ENCODE results near the gene MON1B. TPM values are rescaled to one million over a fixed set of nuclear protein-coding genes. Genes with fewer than 3 reads are reported as not detected.
A peak's percentile ranks its signal among the peaks of the same experiment; 100 is the strongest.

Gene MON1B
- total and polyA plus RNA-seq, 3 experiments from 2014 or later, result 55.0 to 60.2 (median 59.5) TPM

DNA sequence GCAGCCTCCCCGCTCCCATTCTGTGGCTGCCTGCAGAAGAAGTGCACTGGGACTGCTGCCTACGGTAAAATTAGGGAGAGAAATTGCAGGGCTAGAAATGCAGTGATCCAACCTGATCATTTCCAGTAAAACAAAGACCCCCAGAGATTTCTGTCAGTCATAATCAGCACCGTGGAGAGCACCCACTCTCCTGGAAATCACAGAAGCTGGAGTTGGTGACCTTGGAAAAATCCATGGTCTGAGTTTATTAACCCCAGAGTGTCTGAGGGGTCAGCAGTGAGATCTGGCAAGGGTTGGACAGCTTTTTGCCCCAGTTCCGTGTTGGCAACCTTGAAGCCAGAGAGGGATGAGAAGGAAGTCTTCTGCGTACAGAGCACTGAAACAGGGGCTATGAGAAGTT, 16.0 kb downstream of the MON1B start:
- no peaks in the 10 kb centered on the region for H3K36me3 ChIP-seq (ENCODE audit: insufficient read depth, low read length)
- Mint-ChIP-seq H3K4me3 (no peak overlapping the region), H3K36me3 (peaks cover 0 to 3% (median 3%) of the 10 kb centered on the region in 3 donors), H3K27me3 (peaks cover 0 to 3% of the 10 kb centered on the region in 2 donors), H3K4me1 (peaks cover 6% of the 10 kb centered on the region in 3 donors), H3K9me3 (no peaks in the 10 kb centered on the region), H3K27ac (no peak overlapping the region)
- H3K27ac ChIP-seq (ENCODE audit: low read depth, low read length), result no peak overlapping the region
- ChIA-PET POLR2A (no interaction called here), CTCF (no interaction called here)
- DNase-seq, result no peak
- no peaks in the 10 kb centered on the region for H3K9me3 ChIP-seq (ENCODE audit: low read length)
- no peaks in the 10 kb centered on the region for H3K27me3 ChIP-seq (ENCODE audit: insufficient read depth, low read length, poor library complexity, severe bottlenecking)
- peaks cover 4% of the 10 kb centered on the region for H3K4me1 ChIP-seq (ENCODE audit: insufficient read depth, low read length)
- H3K4me3 ChIP-seq (ENCODE audit: low read length), result no peak overlapping the region

DNA sequence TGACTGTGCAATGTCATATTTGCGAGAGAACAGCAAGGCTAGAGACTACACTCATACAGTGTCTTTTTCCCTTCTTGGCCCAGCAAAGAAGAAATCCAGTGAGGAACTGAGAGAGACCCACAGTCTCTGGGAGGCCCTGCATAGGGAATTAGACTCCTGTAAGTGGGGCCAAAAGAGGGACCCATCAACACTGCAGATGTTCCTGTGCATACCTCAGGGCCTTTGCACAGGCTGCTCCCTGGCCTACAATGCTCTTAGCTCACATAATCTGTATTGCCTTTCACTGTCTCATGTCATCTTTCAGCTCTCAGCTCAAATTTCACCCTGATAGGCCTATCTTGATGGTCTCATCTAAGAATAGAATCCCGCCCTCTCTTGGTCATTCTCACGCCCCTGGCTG, 17.4 kb downstream of the MON1B start:
- H3K27ac ChIP-seq (ENCODE audit: low read depth, low read length), result no peak overlapping the region
- H3K9me3 ChIP-seq (ENCODE audit: low read length), result no peaks in the 10 kb centered on the region
- ChIA-PET POLR2A (no interaction called here), CTCF (no interaction called here)
- no peaks in the 10 kb centered on the region for H3K27me3 ChIP-seq (ENCODE audit: insufficient read depth, low read length, poor library complexity, severe bottlenecking)
- Mint-ChIP-seq H3K27me3 (peaks cover 0 to 3% of the 10 kb centered on the region in 2 donors), H3K36me3 (peaks cover 0 to 3% (median 3%) of the 10 kb centered on the region in 3 donors), H3K4me3 (no peak overlapping the region), H3K27ac (no peak overlapping the region), H3K4me1 (peaks cover 8 to 12% (median 8%) of the 10 kb centered on the region in 3 donors), H3K9me3 (no peaks in the 10 kb centered on the region)
- DNase-seq, result no peak
- H3K4me1 ChIP-seq (ENCODE audit: insufficient read depth, low read length), result peaks cover 9% of the 10 kb centered on the region
- H3K36me3 ChIP-seq (ENCODE audit: insufficient read depth, low read length), result no peaks in the 10 kb centered on the region
- H3K4me3 ChIP-seq (ENCODE audit: low read length), result no peak overlapping the region

DNA sequence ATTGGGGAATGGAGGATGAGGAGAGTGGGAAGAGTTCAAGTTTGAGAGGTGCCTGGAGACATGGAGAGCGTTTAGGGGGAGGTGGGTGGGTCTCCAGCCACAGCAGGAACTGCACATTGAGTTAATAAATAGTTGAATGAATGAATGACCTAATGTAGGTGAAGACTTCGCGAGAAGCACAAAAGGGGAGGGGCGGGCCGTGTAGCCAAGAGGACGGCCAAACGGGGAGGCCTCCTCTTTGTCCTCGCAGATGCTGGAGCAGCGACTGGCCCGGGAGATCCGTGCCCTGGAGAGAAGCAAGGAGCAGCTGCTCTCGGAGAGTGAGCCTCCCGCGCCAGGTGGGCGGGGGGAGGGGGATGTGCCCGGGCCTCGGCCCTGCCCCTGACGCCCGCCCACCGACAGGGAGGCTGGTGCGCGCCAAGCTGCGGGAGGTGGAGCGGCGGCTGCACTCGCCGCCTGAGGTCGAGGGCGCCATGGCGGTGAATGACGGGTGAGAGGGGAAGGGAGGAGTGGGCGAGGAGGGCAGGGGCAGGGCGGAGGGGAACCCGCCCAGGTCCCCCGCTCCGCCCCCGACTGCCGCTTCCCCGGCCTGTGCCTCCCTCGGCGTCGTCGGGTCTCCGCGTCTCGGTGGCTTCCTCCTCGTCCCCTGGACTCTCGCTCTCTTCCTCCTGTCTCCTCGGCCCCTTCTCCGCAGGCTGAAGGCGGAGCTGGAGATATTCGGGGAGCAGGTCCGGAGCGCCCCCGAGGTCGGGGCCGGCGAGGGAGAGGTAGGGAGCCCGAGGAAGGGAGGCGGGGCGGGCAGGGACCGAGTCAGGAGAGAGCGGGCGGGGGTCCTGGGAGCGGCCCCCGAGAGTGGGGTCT, 21.1 kb downstream of the MON1B start:
- no peaks in the 10 kb centered on the region for H3K9me3 ChIP-seq (ENCODE audit: low read length)

DNA sequence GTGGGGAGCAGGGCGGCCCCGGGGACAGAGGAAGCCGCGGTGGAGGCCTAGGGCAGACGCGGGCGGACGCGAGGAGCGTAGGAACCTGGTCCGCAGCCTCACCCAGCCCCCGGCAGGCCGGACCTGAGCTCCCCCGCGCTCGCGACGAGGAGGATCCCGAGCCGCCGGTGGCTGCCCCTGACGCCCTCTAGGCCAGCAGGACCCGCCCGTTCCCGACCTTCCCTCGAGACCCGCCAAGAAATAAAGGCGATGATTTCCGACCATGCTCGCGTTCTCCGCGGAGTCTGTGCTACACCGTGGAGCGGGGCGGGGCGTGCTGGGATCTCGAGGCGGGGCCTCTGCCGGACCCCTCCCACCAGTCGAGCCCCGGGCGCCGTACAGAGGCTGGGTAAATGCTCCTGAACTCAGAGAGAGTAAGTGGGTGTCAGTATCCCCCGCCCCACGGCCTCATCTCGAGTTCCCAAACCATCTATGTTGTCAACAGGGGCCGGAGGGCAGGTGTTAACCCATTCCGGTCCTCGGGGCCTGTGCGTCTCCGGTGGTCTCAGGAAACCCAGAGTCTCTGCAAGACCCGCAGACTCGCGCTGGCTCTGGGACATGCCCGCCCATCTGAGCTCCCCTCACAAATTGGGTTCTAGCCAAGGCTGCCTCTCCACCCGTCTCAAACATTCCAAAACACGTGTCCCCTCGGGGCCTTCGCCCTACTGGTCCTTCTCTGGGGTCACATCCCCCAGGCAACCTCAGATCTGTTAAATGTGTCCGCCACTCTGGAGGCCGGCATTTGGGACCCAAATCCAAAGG, 22.0 kb downstream of the MON1B start:
- peak overlapping the region in 7 of 8 donors; percentile 39 to 91 (median 58) for H3K27ac Mint-ChIP-seq
- Histone ChIP-seq H3K4me3 (ENCODE audit: low read length) (peak overlapping the region; percentile 63), H3K9me3 (ENCODE audit: low read length) (no peaks in the 10 kb centered on the region), H3K36me3 (ENCODE audit: insufficient read depth, low read length) (no peaks in the 10 kb centered on the region), H3K4me1 (ENCODE audit: insufficient read depth, low read length) (peaks cover 11% of the 10 kb centered on the region), H3K27me3 (ENCODE audit: insufficient read depth, low read length, poor library complexity, severe bottlenecking) (no peaks in the 10 kb centered on the region), H3K27ac (ENCODE audit: low read depth, low read length) (peak overlapping the region; percentile 54)
- H3K27me3 Mint-ChIP-seq, result peaks cover 0 to 4% of the 10 kb centered on the region in 2 donors
- ChIA-PET CTCF (interaction anchor here (0.6 kb wide), 1 partner anchor 459 kb away, joined by 3 read pairs; no protein-coding TSS in a partner anchor), POLR2A (interaction anchor here (0.7 to 1.7 kb wide), 2 partner anchors 10 to 22 kb away, joined by 3 to 7 read pairs; partner anchors contain the start of gene MON1B)
- peak; percentile 59 to 77 (median 66) for DNase-seq
- H3K4me3 Mint-ChIP-seq, result peak overlapping the region; percentile 80 to 95 (median 86)
- peaks cover 0 to 3% (median 0%) of the 10 kb centered on the region in 3 donors for H3K36me3 Mint-ChIP-seq
- H3K9me3 Mint-ChIP-seq, result no peaks in the 10 kb centered on the region
- peaks cover 13 to 17% (median 14%) of the 10 kb centered on the region in 3 donors for H3K4me1 Mint-ChIP-seq

More for the DNA sequence above, 21.1 kb downstream of the MON1B start:
- Mint-ChIP-seq H3K4me1 (peaks cover 13 to 17% (median 14%) of the 10 kb centered on the region in 3 donors), H3K36me3 (peaks cover 0 to 3% (median 0%) of the 10 kb centered on the region in 3 donors), H3K27me3 (peaks cover 0 to 4% of the 10 kb centered on the region in 2 donors), H3K27ac (peak overlapping the region in 5 of 8 donors; percentile 71 to 91 (median 84)), H3K4me3 (peak overlapping the region; percentile 80 to 95 (median 86)), H3K9me3 (no peaks in the 10 kb centered on the region)
- peak overlapping the region; percentile 54 for H3K27ac ChIP-seq (ENCODE audit: low read depth, low read length)
- ChIA-PET POLR2A (interaction anchor here (0.6 to 1.7 kb wide), 3 partner anchors 9 to 42 kb away, joined by 3 to 7 read pairs (median 6); partner anchors contain the start of gene MON1B), CTCF (no interaction called here)
- DNase-seq, result peak; percentile 69 to 81 (median 74)
- peak overlapping the region; percentile 63 for H3K4me3 ChIP-seq (ENCODE audit: low read length)
- H3K27me3 ChIP-seq (ENCODE audit: insufficient read depth, low read length, poor library complexity, severe bottlenecking), result no peaks in the 10 kb centered on the region
- peaks cover 11% of the 10 kb centered on the region for H3K4me1 ChIP-seq (ENCODE audit: insufficient read depth, low read length)
- H3K36me3 ChIP-seq (ENCODE audit: insufficient read depth, low read length), result no peaks in the 10 kb centered on the region

DNA sequence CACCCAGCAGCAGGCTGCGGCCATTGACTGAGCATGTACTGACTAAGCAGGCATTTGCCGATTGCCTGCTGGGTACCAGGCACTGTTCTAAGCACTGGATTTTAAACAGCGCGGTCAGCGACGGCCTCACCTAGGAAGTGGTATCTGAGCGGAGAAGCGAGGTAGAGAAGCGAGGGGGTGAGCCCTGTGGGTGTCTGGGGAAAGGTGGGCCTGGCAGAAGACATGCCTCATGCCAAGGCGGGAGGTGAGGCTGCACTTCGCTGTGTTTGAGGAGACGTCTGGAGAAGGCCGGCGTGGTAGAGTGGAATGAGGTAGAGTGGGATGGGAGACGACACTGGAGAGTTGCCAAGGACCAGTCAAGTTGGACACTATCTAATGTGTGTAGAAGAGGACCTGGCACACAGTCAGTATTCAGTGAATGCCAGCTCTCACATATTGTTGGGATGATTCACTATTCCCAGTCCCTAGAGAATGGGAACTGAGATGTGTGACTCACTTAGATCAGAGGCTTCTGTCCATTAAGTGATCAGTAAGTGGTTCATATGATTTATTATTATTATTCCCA, 22.6 kb downstream of the MON1B start:
- no peak for DNase-seq
- no peaks in the 10 kb centered on the region for H3K36me3 ChIP-seq (ENCODE audit: insufficient read depth, low read length)
- Mint-ChIP-seq H3K4me1 (peaks cover 13 to 17% (median 14%) of the 10 kb centered on the region in 3 donors), H3K36me3 (peaks cover 0 to 3% (median 0%) of the 10 kb centered on the region in 3 donors), H3K4me3 (peak overlapping the region; percentile 80 to 95 (median 86)), H3K27me3 (peaks cover 0 to 4% of the 10 kb centered on the region in 2 donors), H3K27ac (peak overlapping the region in 6 of 8 donors; percentile 7 to 80 (median 31)), H3K9me3 (no peaks in the 10 kb centered on the region)
- H3K27me3 ChIP-seq (ENCODE audit: insufficient read depth, low read length, poor library complexity, severe bottlenecking), result no peaks in the 10 kb centered on the region
- peaks cover 11% of the 10 kb centered on the region for H3K4me1 ChIP-seq (ENCODE audit: insufficient read depth, low read length)
- ChIA-PET POLR2A (no interaction called here), CTCF (no interaction called here)
- no peak overlapping the region for H3K4me3 ChIP-seq (ENCODE audit: low read length)
- H3K9me3 ChIP-seq (ENCODE audit: low read length), result no peaks in the 10 kb centered on the region
- H3K27ac ChIP-seq (ENCODE audit: low read depth, low read length), result no peak overlapping the region

GRCh38 chr16:77214411-77215138, 23.6 kb downstream of the MON1B start:
- peak overlapping the region in 1 of 8 donors; percentile 39 for H3K27ac Mint-ChIP-seq
- CTCF ChIA-PET, result interaction anchor here (1.6 kb wide), 1 partner anchor 43 kb away, joined by 3 read pairs; no protein-coding TSS in a partner anchor
- H3K27me3 Mint-ChIP-seq, result peaks cover 0 to 4% of the 10 kb centered on the region in 2 donors
- no peak for DNase-seq
- Histone ChIP-seq H3K4me3 (ENCODE audit: low read length) (no peak overlapping the region), H3K4me1 (ENCODE audit: insufficient read depth, low read length) (peaks cover 11% of the 10 kb centered on the region), H3K9me3 (ENCODE audit: low read length) (no peaks in the 10 kb centered on the region), H3K36me3 (ENCODE audit: insufficient read depth, low read length) (no peaks in the 10 kb centered on the region), H3K27ac (ENCODE audit: low read depth, low read length) (no peak overlapping the region), H3K27me3 (ENCODE audit: insufficient read depth, low read length, poor library complexity, severe bottlenecking) (no peaks in the 10 kb centered on the region)
- H3K9me3 Mint-ChIP-seq, result no peaks in the 10 kb centered on the region
- peaks cover 0 to 3% (median 2%) of the 10 kb centered on the region in 3 donors for H3K36me3 Mint-ChIP-seq
- POLR2A ChIA-PET, result no interaction called here
- H3K4me1 Mint-ChIP-seq, result peaks cover 13 to 17% (median 14%) of the 10 kb centered on the region in 3 donors
- H3K4me3 Mint-ChIP-seq, result peak overlapping the region in 2 of 7 donors; percentile 84 to 91

- peaks cover 0 to 3% (median 0%) of the 10 kb centered on the region in 3 donors for H3K4me1 Mint-ChIP-seq
- H3K27me3 Mint-ChIP-seq, result peaks cover 0 to 1% of the 10 kb centered on the region in 2 donors
- H3K9me3 Mint-ChIP-seq, result no peaks in the 10 kb centered on the region
- Histone ChIP-seq H3K27ac (ENCODE audit: low read depth, low read length) (no peak overlapping the region), H3K36me3 (ENCODE audit: insufficient read depth, low read length) (no peaks in the 10 kb centered on the region), H3K27me3 (ENCODE audit: insufficient read depth, low read length, poor library complexity, severe bottlenecking) (no peaks in the 10 kb centered on the region), H3K4me3 (ENCODE audit: low read length) (no peak overlapping the region), H3K9me3 (ENCODE audit: low read length) (no peaks in the 10 kb centered on the region), H3K4me1 (ENCODE audit: insufficient read depth, low read length) (no peaks in the 10 kb centered on the region)
- POLR2A ChIA-PET, result no interaction called here
- DNase-seq, result no peak
- H3K36me3 Mint-ChIP-seq, result peaks cover 0 to 2% (median 0%) of the 10 kb centered on the region in 3 donors
- peak overlapping the region in 1 of 8 donors; percentile 36 for H3K27ac Mint-ChIP-seq
- no peak overlapping the region for H3K4me3 Mint-ChIP-seq
- CTCF ChIA-PET, result no interaction called here
Observed at GRCh38 chr16:77219437-77219836, 28.4 kb downstream of the MON1B start.

Measured in CD8-positive, alpha-beta memory T cell (primary cell).